HG03097 (cell line): Measurements from ENCODE around the gene TRDMT1.

Experiments
- ATAC-seq: cut with Tn5 transposase; IDR thresholded peaks from one replicate; pipeline ENCODE4 v1.9.1; 2021; ENCODE audit not compliant: unreplicated experiment, low FRiP score

TRDMT1 gene

GRCh38 chr10:17179002-17179401 lies 22.5 kb downstream of the TRDMT1 start:
- no peak for ATAC-seq

- no peak for ATAC-seq
Observed at GRCh38 chr10:17178006-17178405, 23.5 kb downstream of the TRDMT1 start.

- no peak for ATAC-seq
Observed at GRCh38 chr10:17177014-17177413, 24.5 kb downstream of the TRDMT1 start.

GRCh38 chr10:17176091-17176490 lies 25.4 kb downstream of the TRDMT1 start:
- no peak for ATAC-seq

GRCh38 chr10:17175551-17175950 lies 25.9 kb downstream of the TRDMT1 start:
- ATAC-seq: no peak

GRCh38 chr10:17174626-17175025 lies 26.8 kb downstream of the TRDMT1 start:
- no peak for ATAC-seq

GRCh38 chr10:17171141-17171641 lies 30.3 kb downstream of the TRDMT1 start:
- no peak for ATAC-seq

- no peak for ATAC-seq
Observed at GRCh38 chr10:17169803-17170202, 31.7 kb downstream of the TRDMT1 start.

- ATAC-seq: no peak
Observed at GRCh38 chr10:17166699-17167098, 34.8 kb downstream of the TRDMT1 start.

GRCh38 chr10:17162828-17163227 lies 38.6 kb downstream of the TRDMT1 start:
- no peak for ATAC-seq

GRCh38 chr10:17161775-17162174 lies 39.7 kb downstream of the TRDMT1 start:
- no peak for ATAC-seq

GRCh38 chr10:17157024-17157423 lies 44.4 kb downstream of the TRDMT1 start:
- ATAC-seq: no peak

GRCh38 chr10:17155826-17156225 lies 45.6 kb downstream of the TRDMT1 start:
- ATAC-seq: no peak

GRCh38 chr10:17154116-17154515 lies 47.4 kb downstream of the TRDMT1 start:
- no peak for ATAC-seq

GRCh38 chr10:17153321-17153720 lies 48.2 kb downstream of the TRDMT1 start:
- no peak for ATAC-seq

- no peak for ATAC-seq
Observed at GRCh38 chr10:17151716-17152115, 49.8 kb downstream of the TRDMT1 start.

GRCh38 chr10:17147884-17148489 lies 53.5 kb downstream of the TRDMT1 start:
- no peak for ATAC-seq

- no peak for ATAC-seq
Observed at GRCh38 chr10:17146892-17147291, 54.6 kb downstream of the TRDMT1 start.

- no peak for ATAC-seq
Observed at GRCh38 chr10:17145239-17145638, 56.2 kb downstream of the TRDMT1 start.

GRCh38 chr10:17144757-17145156 lies 56.7 kb downstream of the TRDMT1 start:
- no peak for ATAC-seq

- ATAC-seq: no peak
Observed at GRCh38 chr10:17144032-17144431, 57.4 kb downstream of the TRDMT1 start.

- ATAC-seq: no peak
Observed at GRCh38 chr10:17143055-17143690, 58.3 kb downstream of the TRDMT1 start.
